Endothelial cell of umbilical vein (primary cell): ENCODE results near the gene OCRL. TPM values are rescaled to one million over a fixed set of nuclear protein-coding genes. Genes with fewer than 3 reads are reported as not detected.

Source experiments
- BruUV-seq: library from RNA; stranded (reverse); fragments of 400-500 nt; replicated peaks from 2 replicates; lab custom pipeline; 2021; lab: Mats Ljungman, UMichigan
- CTCF ChIA-PET: fragments of 300-600, 350-600 bp; sonication (Branson Sonifier 250); formaldehyde crosslinking; loops from one replicate; lab custom pipeline; 2021; ENCODE audit warnings: antibody characterized with exemption, inconsistent platforms; lab: Charles Lee
- POLR2A ChIA-PET: fragments of 300-600, 350-600 bp; sonication (Branson Sonifier 250); formaldehyde crosslinking; loops from one replicate; lab custom pipeline; 2021; ENCODE audit warnings: antibody characterized with exemption, inconsistent platforms; lab: Charles Lee
- DNase-seq: peaks from one replicate; pipeline ENCODE4 v3.0.0-alpha.2; 2011; ENCODE audit warnings: low read depth, low spot score
- FAIRE-seq: peaks from 2 replicates; lab custom pipeline; 2011; peaks lifted over from hg19 to GRCh38; lab: Jason Lieb, UNC
- H2AFZ ChIP-seq: 2 replicates; pipeline ENCODE4 v1.6.0; 2012; ENCODE audit warnings: low read depth, low read length, control low read depth, inconsistent platforms
- H3K27ac ChIP-seq: 2 replicates; pipeline ENCODE4 v1.5.1; 2011; ENCODE audit warnings: low read depth, mild to moderate bottlenecking, control low read depth, low read length, moderate library complexity; ENCODE audit not compliant: insufficient read depth
- H3K27me3 ChIP-seq, 2 experiments: 2 replicates each; pipeline versions ENCODE4 v1.6.0 to v1.6.1; 2011; ENCODE audit warnings: low read length in 2 of 2, mixed read lengths in 1 of 2; ENCODE audit not compliant: control insufficient read depth in 2 of 2, insufficient read depth in 2 of 2
- H3K36me3 ChIP-seq, 2 experiments: 2 replicates in 1 of 2; 3 replicates in 1 of 2; pipeline ENCODE4 v1.5.1; 2011; ENCODE audit warnings: low read length in 2 of 2, mild to moderate bottlenecking in 1 of 2, moderate library complexity in 1 of 2; ENCODE audit not compliant: control insufficient read depth in 2 of 2, insufficient read depth in 2 of 2; ENCODE audit errors: extremely low read depth in 1 of 2
- H3K4me1 ChIP-seq: 3 replicates; pipeline ENCODE4 v1.5.1; 2011; ENCODE audit warnings: mild to moderate bottlenecking, low read length; ENCODE audit not compliant: control insufficient read depth, insufficient read depth; ENCODE audit errors: extremely low read depth
- H3K4me2 ChIP-seq: 2 replicates; pipeline ENCODE4 v1.6.1; 2011; ENCODE audit warnings: low read length, control low read depth, mixed read lengths; ENCODE audit not compliant: insufficient read depth
- H3K4me3 ChIP-seq, 3 experiments: fragments of 200-600 bp in 1 of 3; sonication (generic), shearing (Covaris generic) in 1 of 3; replicated peaks in 1 of 3; 2 replicates each; pipeline ENCODE4 v1.5.1; 2011 to 2016; ENCODE audit warnings: control low read depth in 3 of 3, low read length in 3 of 3, mild to moderate bottlenecking in 2 of 3, inconsistent platforms in 1 of 3, low read depth in 1 of 3, moderate library complexity in 1 of 3; ENCODE audit not compliant: insufficient read depth in 1 of 3
- H3K79me2 ChIP-seq: 2 replicates; pipeline ENCODE4 v1.6.0; 2012; ENCODE audit warnings: low read length, inconsistent platforms; ENCODE audit not compliant: control insufficient read depth, insufficient read depth
- H3K9ac ChIP-seq: replicated peaks from 2 replicates; pipeline ENCODE3; 2011; ENCODE audit warnings: low read length, control low read depth; ENCODE audit not compliant: insufficient read depth; ENCODE audit errors: extremely low read depth
- H3K9me1 ChIP-seq: replicated peaks from 3 replicates; pipeline ENCODE4 v1.6.0; 2011; ENCODE audit warnings: mild to moderate bottlenecking, low read length; ENCODE audit not compliant: control insufficient read depth, insufficient read depth; ENCODE audit errors: extremely low read depth
- H3K9me3 ChIP-seq: replicated peaks from 2 replicates; pipeline ENCODE4 v1.5.1; 2012; ENCODE audit warnings: low read length, inconsistent platforms; ENCODE audit not compliant: control insufficient read depth, insufficient read depth
- H4K20me1 ChIP-seq: replicated peaks from 2 replicates; pipeline ENCODE3; 2011; ENCODE audit warnings: mild to moderate bottlenecking, low read length; ENCODE audit not compliant: control insufficient read depth, insufficient read depth; ENCODE audit errors: extremely low read depth
- CTCF ChIP-seq, 2 donors: IDR thresholded peaks; 1 replicate in 1 of 2; 2 replicates in 1 of 2; pipeline ENCODE4 v1.5.1; 2011; ENCODE audit warnings: low read length in 2 of 2, mild to moderate bottlenecking in 2 of 2, moderate library complexity in 2 of 2, control low read depth in 1 of 2, inconsistent platforms in 1 of 2, low read depth in 1 of 2; ENCODE audit not compliant: insufficient read depth in 1 of 2; ENCODE audit errors: extremely low read depth in 1 of 2
- EZH2 ChIP-seq: IDR thresholded peaks from 2 replicates; pipeline ENCODE4 v1.6.1; 2012; ENCODE audit warnings: borderline replicate concordance, low read depth, mild to moderate bottlenecking, moderate library complexity, low read length, inconsistent platforms; ENCODE audit not compliant: severe bottlenecking
- FOS ChIP-seq: IDR thresholded peaks from 2 replicates; pipeline ENCODE4 v1.6.1; 2011; ENCODE audit warnings: mild to moderate bottlenecking, low read length, moderate library complexity, borderline replicate concordance; ENCODE audit not compliant: insufficient read depth
- GATA2 ChIP-seq: IDR thresholded peaks from 2 replicates; pipeline ENCODE4 v1.7.0; 2011; ENCODE audit warnings: low read depth, mild to moderate bottlenecking, moderate library complexity, mixed read lengths, low read length; ENCODE audit not compliant: insufficient read length, insufficient read depth
- JUN ChIP-seq: IDR thresholded peaks from 2 replicates; pipeline ENCODE4 v1.6.1; 2011; ENCODE audit warnings: borderline replicate concordance, low read depth; ENCODE audit not compliant: insufficient read length, insufficient read depth
- MAX ChIP-seq: IDR thresholded peaks from 2 replicates; pipeline ENCODE4 v1.6.1; 2011; ENCODE audit not compliant: insufficient read depth, insufficient read length
- MYC ChIP-seq: IDR thresholded peaks from one replicate; pipeline ENCODE4 v1.6.1; 2011; ENCODE audit warnings: mild to moderate bottlenecking, low read depth, low read length
- POLR2A ChIP-seq: IDR thresholded peaks from 2 replicates; pipeline ENCODE4 v1.6.1; 2012; ENCODE audit warnings: low read depth, mild to moderate bottlenecking, control low read depth, low read length
- POLR2AphosphoS5 ChIP-seq: IDR thresholded peaks from 2 replicates; pipeline ENCODE4 v1.6.1; 2012; ENCODE audit warnings: low read depth, mild to moderate bottlenecking, control low read depth, low read length, moderate library complexity; ENCODE audit not compliant: insufficient read depth
- dilution Hi-C: fragments of 300-500 bp; cut with MboI; formaldehyde crosslinking; loops from one replicate; pipeline ENCODE4 v1.15.0; 2019; ENCODE audit warnings: low sequenced_read_pairs; ENCODE audit not compliant: extremely low pct_ligation_motif_present
- intact Hi-C: fragments of 100-400 bp; cut with micrococcal nuclease; formaldehyde crosslinking; loops from one replicate; pipeline ENCODE4 v1.10.0; 2022
- polyA plus RNA-seq, 4 experiments: library from polyadenylated mRNA; depleted of rRNA in 3 of 4; stranded (reverse) in 3 of 4; unstranded in 1 of 4; fragments of >200 nt; gene quantifications; 2 replicates each; pipeline versions ENCODE4 v1.2.1 to v1.2.3, GENCODE V29; 2011 to 2012; ENCODE audit warnings: missing spikeins in 1 of 4
- total RNA-seq: library from RNA; stranded (reverse); gene quantifications from 2 replicates; pipeline ENCODE4 v1.2.3, GENCODE V29; 2021

Gene OCRL
- total and polyA plus RNA-seq, 2 donors (not counting 3 experiments of a cell fraction or from before 2014, with no cell fraction given): 14.6 to 20.9 TPM

GRCh38 chrX:129599499-129599898, 59.4 kb downstream of the OCRL start:
- CTCF ChIA-PET: interaction anchor here (0.7 to 2.3 kb wide), 2 partner anchors 229 to 461 kb away, joined by 3 to 36 read pairs; no protein-coding TSS in a partner anchor
- POLR2A ChIA-PET: no interaction called here
- TF ChIP-seq GATA2 (no peak), POLR2AphosphoS5 (no peak), POLR2A (no peak), EZH2 (no peak), MYC (no peak), CTCF (IDR thresholded peaks at IDR 0.05; ENCODE audit: extremely low read depth in 1 of 2, insufficient read depth in 1 of 2, low read depth in 1 of 2, low read length in 2 of 2) (no peak), MAX (no peak), JUN (no peak), FOS (no peak)
- peaks cover 3% of the 10 kb centered on the region for H3K4me1 ChIP-seq
- no peak overlapping the region for H2AFZ ChIP-seq
- BruUV-seq: no TSS peak
- no peaks in the 10 kb centered on the region for H3K36me3 ChIP-seq
- no peaks in the 10 kb centered on the region for H3K79me2 ChIP-seq
- H4K20me1 ChIP-seq: no peaks in the 10 kb centered on the region
- no peak overlapping the region for H3K9ac ChIP-seq
- dilution Hi-C loops (no loop called here), intact Hi-C loops (no loop called here)
- no peaks in the 10 kb centered on the region for H3K9me3 ChIP-seq
- no peak for FAIRE-seq
- no peaks in the 10 kb centered on the region for H3K27me3 ChIP-seq
- H3K4me2 ChIP-seq: no peak overlapping the region
- no peaks in the 10 kb centered on the region for H3K9me1 ChIP-seq
- no peak overlapping the region for H3K27ac ChIP-seq
- no peak overlapping the region for H3K4me3 ChIP-seq
- DNase-seq: no peak
